GM21786 (cell line): ENCODE measurements around the gene MEPCE.
"Not testable (repeated sequence)": the region's sequence is repeated elsewhere in the genome, so short reads cannot be mapped to it uniquely, and the experiment has no call there.

Experiments
- ATAC-seq: cut with Tn5 transposase; IDR thresholded peaks from one replicate; pipeline ENCODE4 v1.9.1; 2021; ENCODE audit not compliant: unreplicated experiment

The MEPCE gene, protein sequence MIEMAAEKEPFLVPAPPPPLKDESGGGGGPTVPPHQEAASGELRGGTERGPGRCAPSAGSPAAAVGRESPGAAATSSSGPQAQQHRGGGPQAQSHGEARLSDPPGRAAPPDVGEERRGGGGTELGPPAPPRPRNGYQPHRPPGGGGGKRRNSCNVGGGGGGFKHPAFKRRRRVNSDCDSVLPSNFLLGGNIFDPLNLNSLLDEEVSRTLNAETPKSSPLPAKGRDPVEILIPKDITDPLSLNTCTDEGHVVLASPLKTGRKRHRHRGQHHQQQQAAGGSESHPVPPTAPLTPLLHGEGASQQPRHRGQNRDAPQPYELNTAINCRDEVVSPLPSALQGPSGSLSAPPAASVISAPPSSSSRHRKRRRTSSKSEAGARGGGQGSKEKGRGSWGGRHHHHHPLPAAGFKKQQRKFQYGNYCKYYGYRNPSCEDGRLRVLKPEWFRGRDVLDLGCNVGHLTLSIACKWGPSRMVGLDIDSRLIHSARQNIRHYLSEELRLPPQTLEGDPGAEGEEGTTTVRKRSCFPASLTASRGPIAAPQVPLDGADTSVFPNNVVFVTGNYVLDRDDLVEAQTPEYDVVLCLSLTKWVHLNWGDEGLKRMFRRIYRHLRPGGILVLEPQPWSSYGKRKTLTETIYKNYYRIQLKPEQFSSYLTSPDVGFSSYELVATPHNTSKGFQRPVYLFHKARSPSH

DNA sequence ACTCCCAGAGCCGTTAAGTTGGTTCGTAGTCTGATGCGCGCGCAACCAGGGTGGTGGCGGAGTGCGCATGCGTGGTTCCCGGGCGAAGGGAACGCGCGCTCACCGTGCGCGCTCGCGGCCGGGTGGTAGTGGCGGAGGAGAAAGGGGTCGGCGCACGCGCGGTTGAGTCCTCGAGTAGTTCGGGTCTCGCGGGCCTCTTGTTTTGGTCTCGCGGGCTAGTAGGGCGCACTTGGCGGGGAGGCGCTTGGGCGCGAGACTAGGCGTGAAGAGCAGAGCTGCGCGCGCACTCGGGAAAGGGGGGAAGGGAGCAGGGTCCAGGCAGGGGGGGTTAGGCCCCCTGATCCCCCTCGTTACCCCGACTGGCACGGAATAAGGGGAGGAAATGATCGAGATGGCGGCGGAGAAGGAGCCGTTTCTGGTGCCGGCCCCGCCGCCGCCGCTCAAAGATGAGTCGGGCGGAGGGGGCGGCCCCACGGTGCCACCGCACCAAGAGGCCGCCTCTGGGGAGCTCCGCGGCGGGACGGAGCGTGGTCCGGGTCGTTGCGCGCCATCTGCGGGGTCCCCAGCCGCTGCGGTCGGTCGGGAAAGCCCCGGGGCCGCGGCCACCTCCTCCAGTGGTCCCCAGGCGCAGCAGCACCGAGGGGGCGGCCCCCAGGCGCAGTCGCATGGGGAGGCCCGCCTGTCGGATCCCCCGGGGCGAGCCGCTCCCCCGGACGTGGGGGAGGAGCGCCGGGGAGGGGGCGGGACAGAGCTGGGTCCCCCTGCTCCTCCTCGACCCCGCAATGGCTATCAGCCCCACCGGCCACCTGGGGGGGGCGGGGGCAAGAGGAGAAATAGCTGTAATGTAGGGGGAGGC lies at the start of gene MEPCE:
Gene MEPCE (plus strand): TSS at position 195 of the 856 bp plus-strand sequence. CDS start 188 bp downstream, at position 383.
- peak; percentile 33 for ATAC-seq

DNA sequence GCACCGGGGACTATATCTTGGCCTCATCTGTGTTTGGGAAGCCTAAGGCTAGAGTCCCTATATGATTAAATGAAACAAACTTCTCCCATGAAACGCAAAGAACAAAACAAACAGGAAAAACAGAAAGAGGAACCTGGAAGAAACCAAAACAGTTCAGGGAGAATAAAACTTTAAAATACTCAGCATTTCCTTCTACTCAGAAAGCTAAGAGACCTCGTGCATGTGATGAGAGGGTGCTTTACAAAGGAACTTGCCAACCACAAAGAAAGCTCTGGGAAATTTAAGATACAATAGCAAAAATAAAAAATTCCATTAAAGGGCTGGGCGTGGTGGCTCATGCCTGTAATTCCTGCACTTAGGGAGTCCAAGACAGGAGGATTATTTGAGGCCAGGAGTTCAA lies 49.4 kb upstream of the MEPCE start:
- no peak for ATAC-seq

DNA sequence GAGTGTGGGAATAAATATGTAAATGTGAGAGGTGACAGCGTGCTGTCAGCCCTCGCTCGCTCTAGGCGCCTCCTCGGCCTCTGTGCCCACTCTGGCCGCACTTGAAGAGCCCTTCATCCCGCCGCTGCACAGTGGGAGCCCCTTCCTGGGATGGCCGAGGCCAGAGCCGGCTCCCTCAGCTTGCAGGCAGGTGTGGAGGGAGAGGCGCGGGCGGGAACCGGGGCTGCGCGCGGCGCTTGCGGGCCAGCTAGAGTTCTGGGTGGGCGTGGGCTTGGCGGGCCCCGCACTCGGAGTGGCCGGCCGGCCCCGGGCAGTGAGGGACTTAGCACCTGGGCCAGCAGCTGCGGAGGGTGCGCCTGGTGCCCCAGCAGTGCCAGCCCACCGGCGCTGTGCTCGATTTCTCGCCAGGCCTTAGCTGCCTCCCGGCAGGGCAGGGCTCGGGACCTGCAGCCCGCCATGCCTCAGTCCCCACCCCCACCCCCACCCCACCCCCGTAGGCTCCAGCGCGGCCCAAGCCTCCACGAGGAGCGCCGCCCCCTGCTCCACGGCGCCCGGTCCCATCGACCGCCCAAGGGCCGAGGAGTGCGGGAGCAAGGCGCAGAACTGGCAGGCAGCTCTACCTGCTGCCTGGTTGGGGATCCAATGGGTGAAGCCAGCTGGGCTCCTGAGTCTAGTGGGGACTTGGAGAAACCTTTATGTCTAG lies 47.9 kb upstream of the MEPCE start:
- not testable (repeated sequence) for ATAC-seq

DNA sequence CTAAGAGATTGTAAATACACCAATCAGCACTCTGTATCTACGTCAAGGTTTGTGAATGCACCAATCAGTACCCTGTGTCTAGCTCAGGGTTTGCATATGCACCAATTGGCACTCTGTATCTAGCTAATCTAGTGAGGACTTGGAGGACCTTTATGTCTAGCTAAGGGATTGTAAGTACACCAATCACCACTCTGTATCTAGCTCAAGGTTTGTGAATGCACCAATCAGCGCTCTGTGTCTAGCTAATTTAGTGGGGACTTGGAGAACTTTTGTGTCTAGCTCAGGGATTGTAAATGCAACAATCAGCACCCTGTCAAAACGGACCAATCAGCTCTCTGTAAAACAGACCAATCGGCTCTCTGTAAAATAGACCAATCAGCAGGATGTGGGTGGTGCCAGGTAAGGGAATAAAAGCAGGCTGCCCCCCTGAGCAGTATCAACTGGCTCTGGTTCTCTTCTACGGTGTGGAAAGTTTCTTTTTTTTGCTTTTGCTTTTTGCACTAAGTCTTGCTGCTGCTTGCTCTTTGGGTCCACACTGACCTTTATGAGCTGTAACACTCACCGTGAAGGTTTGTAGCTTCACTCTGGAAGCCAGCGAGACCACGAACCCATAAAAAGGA lies 47.3 kb upstream of the MEPCE start:
- not testable (repeated sequence) for ATAC-seq

DNA sequence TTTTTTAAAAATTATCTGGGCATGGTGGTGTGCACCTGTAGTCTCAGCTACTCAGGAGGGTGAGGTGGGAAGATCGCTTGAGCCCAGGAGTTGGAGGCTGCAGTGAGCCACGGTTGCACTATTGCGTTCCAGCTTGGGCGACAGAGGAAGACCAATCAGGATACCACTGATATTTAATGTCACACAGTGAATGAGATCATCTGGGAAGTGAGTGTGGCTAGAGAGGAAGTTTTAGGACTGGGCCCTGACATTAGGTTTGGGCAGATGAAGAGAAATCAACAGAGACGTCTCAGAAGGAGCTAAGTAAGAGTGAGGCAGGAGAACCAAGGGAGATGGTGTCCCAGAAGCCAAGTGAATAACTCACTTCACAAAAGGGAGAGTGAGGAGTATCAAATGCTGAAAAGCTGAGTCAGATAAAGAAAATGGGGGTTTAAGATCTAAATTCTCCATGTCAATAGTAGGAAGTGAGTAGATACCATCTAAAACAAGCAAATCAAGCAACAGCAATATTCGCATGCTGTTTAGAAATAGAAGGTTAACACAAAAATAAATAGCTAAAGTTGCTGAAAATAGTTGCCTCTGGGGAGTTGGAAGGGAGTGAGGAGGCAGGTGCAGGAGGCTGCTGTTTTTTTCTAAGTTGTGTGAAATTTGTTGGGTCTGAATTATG lies 44.9 kb upstream of the MEPCE start:
- no peak for ATAC-seq

DNA sequence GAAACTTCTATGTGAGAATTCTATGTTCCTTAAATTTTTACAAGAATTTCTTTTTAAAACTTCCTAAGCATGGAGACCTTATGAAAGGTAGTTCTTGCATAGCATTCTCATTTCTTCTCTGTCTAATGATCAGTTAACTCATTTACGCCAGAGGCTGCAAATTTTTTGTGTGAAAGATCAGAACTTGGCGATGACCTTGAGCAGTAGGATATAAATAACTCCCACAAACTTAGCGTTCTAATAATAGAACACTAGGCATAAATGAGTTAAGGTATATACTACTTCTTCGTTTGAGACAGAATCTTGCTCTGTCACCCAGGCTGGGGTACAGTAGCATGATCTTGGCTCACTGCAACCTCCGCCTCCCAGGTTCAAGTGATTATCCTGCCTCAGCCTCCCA lies 42.7 kb upstream of the MEPCE start:
- ATAC-seq: no peak

DNA sequence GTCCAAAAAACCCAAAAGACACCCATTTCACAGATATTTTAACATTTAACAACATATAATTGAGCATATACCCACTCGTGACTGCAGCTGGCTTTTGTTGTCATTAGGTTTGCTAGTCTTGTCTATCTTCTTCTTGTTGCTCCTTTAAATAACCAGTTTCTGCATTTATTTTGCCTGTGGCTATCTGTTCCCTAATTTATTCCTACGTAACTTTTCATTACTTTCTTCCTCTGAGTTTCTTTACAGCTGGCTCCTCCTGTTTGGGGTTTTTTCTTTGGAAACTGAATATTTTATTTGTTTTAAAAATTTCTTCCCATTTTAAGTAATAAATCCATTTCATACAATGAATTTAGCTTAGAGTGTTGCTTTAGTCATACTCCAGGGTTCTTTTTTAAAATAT lies 41.9 kb upstream of the MEPCE start:
- no peak for ATAC-seq

DNA sequence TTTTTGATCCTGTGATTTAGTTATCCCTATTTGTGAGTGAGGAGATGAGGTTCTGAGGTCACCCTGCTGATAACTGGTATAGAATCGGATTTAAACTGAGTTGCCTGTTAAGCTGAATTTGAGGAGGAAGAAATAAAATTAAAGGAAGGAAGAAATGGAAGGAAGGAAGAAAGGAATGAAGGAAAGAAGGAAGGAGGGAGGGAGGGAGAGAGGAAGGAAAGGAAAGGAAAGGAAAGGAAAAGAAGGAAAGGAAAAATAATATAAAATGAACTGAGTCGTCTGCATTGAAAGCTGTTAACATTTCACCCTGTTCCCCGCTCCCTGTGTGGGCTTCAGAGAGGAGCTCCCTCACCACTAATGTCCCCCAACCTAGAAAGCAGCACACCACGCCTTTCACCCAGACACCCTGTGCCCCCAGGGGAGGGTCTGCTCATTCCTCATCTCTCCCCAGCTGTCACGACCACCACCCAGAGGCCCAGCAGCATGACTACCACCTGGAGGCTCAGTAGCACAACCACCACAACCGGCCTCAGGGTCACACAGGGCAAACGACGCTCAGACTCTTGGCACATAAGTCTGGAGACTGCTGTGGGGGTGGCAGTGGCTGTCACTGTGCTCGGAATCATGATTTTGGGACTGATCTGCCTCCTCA lies 40.1 kb upstream of the MEPCE start:
- no peak for ATAC-seq

DNA sequence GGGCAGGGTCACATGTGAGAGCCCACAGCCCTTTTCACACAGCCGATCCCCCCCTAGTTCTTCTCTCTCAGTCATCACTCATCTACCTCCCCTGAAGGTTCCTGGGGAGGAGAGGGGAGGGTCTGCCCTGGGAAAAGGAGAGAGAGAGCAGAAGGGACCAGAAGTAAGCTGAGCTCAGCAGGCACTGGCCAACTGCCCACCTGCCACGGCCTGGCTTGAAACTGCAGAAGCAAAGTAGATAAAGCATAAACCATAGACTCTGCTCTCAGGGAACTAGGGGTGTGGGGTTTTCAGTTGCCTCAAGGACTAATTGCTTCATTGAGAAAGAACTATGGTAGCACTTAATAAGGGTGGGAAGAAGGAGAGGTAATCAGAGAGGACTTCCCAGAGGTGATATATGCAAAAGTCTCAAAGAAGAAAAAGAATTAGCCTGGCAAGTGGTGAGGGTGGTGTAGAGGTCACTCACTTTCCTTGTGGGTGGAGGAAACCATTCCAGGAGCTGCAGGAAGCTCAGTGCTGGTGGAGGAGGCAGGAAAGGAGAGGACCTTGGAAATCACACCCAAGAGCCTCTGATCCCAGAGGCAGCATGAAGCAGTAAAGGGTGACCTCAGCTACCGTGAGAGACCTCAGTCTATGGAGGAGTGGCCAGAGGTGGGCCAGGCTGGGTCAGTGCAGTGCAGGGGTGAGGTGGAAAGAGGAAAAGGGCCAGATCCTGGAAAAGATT lies 39.2 kb upstream of the MEPCE start:
- no peak for ATAC-seq

DNA sequence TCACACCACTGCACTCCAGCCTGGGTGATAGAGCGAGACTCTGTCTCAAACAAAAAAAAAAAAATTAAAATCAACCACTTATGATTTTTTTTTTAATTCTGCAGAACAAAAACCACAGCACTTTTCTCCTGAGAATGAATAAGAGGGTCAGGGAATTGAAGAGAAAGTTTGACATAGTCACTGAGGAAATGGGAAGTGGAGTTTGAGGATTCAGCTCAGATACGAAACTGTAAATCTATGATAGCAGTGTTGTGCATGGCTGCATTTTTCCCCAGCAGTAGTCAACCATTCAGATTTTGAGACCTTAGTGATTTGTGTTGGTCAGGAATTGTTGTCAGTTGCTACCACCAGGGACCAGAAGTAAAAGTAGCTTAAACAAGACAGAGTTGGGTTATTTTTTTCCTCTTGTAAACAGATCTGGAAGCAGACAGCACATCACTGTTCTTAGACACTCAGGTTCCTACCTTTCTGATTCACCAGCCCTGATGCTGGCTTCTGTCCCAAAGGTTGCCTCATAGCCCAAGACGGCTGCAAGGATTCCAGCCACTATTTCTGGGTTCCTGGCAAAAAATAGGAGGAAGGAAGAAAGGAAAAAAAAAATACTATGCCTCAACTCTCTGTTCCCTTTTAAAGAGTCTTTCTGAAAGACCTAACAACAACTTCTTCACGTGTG lies 36.3 kb upstream of the MEPCE start:
- no peak for ATAC-seq

DNA sequence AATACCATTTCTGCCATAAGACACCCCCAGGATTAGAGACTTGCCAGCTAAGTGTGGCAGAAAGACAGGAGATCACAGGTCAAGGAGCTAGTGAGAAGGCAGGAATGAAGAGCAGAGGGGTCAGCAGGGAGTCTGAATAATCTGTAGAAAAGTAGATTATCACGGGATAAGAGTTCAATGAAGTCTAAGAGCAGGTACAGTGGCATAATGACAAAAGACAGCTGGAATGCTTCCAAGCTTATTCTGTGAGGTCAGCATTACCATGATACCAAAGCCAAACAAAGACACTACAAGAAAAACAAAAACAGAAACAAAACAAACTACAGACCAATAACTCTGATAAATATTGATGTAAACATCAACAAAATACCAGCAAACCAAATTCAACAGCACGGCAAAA lies 35.6 kb upstream of the MEPCE start:
- no peak for ATAC-seq

DNA sequence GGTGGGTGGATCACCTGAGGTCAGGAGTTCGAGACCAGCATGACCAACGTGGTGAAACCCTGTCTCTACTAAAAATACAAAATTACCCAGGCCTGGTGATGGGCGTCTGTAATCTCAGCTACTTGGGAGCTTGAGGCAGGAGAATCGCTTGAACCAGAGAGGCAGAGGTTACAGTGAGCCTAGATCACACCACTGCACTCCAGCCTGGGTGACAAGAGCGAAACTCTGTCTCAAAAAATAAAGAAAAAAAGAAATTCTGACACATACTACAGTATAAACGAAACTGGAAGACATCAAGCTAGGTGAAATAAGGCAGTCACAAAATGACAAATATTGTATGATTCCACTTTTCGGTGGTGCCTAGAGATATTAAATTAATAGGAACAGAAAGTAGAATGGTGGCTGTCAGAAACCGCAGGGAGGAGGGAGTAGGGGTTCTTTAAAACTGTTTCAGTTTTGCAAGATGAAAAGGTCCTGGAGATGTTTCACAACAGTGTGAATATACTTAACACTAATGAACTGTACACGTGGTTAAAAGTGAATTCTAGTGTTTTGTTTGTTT lies 33.1 kb upstream of the MEPCE start:
- peak; percentile 93 for ATAC-seq

DNA sequence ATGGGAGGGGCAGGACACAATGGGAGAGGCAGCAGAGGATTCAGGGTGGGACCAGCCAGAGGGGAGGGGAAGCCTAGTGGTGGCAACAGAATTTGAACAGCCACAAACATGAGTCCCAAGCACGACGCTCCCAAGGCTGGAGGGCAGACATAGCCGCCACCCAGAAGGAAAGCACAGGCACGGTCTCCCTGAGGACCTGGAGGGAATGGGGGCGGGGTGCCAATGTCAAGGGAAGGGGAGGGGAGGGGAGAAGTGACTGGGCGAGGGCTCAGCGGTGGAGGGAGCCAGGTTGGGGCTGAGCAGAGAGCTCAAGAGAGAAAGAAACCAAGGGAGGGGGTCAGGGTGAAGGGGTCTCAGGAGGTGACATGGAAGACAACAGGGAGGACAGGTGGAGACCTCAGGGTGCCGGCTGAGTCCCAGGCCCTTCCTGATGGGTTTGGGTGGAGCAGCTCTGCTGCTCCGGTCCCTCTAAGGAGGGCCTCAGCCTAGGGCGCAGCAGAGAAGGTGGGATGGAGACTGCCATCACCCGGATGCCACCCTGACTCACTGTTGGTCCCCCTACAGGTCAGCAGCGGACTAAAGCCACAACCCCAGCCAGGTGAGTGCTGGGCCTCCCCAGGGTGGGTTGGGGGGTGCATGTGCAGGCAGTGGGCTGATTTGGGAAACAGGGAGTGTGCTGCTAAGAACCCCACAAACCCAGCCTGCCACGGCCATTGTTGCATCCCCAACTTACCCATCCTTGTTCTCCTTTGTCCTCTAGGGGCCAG lies 32.1 kb upstream of the MEPCE start:
- no peak for ATAC-seq

DNA sequence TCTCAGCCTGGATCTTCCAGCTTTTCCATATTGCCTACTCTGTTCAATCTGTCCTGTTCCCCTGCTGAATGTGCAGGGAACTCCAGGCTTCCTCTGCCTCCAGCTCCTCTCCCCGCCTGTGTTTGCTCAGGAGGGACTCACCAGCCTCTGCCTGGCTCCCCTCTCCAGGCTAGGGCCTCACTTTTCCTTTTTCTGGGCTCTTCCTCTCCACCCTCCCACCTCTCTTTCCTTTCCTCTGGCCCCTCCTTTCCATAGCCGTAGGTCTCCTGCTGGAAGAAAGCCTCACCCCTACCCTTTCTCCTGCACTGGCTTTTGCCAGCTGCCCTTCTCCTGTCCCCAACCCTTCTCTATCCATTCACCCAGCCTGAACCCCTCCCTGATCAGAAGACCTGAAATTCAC lies 31.4 kb upstream of the MEPCE start:
- ATAC-seq: no peak

DNA sequence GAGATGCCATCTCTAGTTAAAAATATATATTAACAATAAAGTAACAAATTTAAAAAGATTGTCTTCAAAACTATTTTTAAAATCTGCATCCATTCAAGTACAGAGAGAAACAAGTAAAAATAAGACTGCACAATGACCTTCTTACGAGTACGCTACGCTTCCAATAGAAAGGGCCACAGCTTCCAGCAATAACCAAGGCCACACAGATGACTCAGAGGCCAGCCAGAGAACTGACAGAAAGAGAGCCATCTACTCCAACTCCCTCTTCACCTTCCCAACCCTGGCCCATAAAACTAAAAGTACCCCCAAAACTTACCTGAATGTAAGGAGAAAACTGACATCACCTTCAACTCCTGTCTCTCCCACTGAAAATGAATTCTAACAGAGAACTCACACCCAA lies 29.6 kb upstream of the MEPCE start:
- ATAC-seq: no peak

DNA sequence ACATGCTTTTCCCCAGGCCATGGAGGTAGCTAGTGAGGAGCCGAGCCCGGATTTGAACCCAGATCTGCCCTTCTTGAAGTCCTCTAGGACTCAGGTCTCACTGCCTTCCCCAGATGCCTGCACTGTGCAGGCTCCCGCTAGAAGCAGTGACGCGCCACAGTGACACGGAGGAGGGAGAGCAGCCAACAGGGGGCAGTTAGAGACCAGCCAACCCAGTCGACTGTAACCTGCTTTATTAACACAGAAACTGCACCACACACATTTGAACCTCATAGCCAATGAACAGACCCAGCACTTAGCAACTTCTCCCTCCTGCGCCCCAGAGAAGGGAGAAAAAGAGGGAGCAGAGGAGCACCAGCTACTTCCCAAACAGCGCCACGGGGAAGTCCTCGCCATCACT lies 29.0 kb upstream of the MEPCE start:
- ATAC-seq: no peak

DNA sequence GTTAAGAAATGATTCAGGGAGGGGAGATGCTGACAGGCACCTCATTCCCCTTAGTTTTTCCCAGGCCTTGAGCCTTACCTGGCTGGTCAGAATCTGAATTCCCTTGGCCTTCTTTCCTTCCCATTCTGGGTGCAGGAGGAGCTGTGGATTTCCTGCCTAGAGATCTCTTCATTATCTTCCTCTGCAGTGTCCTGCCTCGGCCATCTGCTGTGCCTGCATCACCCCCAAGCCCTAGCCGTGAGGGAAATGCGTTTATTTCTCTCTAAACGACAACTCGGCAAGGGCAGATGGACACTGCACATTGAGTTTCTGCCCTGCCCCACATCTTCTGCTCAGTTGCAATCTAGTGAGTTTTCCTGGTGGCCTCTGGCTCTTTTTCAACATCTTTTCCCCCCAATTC lies 27.8 kb upstream of the MEPCE start:
- no peak for ATAC-seq
